Motor neuron (in vitro differentiated cells): ENCODE measurements around the gene SLC9B2. TPM values are rescaled to one million over a fixed set of nuclear protein-coding genes. Genes with fewer than 3 reads are reported as not detected.

ENCODE experiments used
- ATAC-seq, 8 experiments: fragments of 200-7000 bp; cut with Tn5 transposase; replicated peaks in 6 of 8; 2 replicates each; pipeline ENCODE4 v1.8.0; 2021; ENCODE audit warnings: mild to moderate bottlenecking in 8 of 8, moderate library complexity in 8 of 8
- H3K27ac ChIP-seq, 2 donors: fragments of 250-450 bp; sonication (Bioruptor Pico); 2 replicates each; pipeline ENCODE4 v1.9.0; 2021; ENCODE audit warnings: antibody characterized with exemption in 2 of 2, mild to moderate bottlenecking in 2 of 2, moderate library complexity in 1 of 2
- H3K4me1 ChIP-seq, 2 donors: fragments of 250-450 bp; sonication (Bioruptor Pico); replicated peaks in 1 of 2; 2 replicates each; pipeline ENCODE4 v1.6.1; 2021; ENCODE audit warnings: antibody characterized with exemption in 2 of 2, mild to moderate bottlenecking in 2 of 2, moderate library complexity in 1 of 2
- H3K4me3 ChIP-seq, 5 donors: fragments of 250-450 bp; sonication (Bioruptor Pico); 2 replicates each; pipeline ENCODE4 v1.9.0; 2021; ENCODE audit warnings: antibody characterized with exemption in 5 of 5, mild to moderate bottlenecking in 5 of 5, moderate library complexity in 4 of 5
- WGBS, 10 experiments: fragments of 450-650 bp; shearing (Covaris generic); methylation state at CpG; one replicate each; pipeline ENCODE4 v1.0.0; 2022; 5-methylcytosine and 5-hydroxymethylcytosine counted together
- in situ Hi-C, 9 experiments: fragments of 400-800 bp; cut with MboI; loops; one replicate each; pipeline ENCODE4 v1.15.0; 2021; ENCODE audit warnings: low sequenced_read_pairs in 9 of 9, low pct_unique_long_range_greater_than_20kb in 2 of 9; ENCODE audit not compliant: unreplicated experiment in 9 of 9
- total RNA-seq, 8 experiments: library from RNA; unstranded; fragments of 300-600 nt; gene quantifications; 2 replicates each; pipeline versions ENCODE4 v1.2.3 to v1.2.4, GENCODE V29; 2022

The SLC9B2 gene
- total RNA-seq, result 10 to 100 TPM; 13.9 to 61.2 (median 21.4) TPM

DNA sequence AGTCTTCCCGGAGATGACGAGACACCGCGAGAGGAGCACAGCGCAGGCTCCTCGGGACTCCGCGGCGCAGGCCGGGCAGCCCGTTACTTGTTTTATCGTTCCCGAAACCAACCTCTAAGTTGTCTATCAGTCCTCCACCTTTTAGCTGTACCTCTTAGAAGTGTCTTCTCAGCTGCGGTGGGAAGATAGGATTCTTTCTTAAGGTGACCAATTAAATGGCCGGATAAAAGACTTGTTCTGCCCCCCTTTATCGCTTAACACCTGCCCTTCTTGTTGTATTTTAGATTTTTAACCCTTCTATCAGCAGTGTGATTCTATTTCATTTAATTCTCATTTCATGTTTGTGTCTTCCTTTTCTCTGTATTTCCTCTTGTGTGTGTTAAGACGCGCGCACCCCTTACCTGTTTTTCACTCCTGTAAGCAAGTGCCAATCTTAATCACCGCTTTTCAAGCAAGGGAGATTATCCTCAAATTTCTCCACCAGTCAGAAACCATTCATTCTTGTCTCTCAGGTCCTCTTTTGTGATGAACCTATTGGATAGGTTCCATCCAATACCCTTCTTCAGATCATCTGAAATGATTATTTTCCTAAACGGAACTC lies at the start of gene SLC9B2:
Gene SLC9B2 (minus strand): TSS at position 15 of the 601 bp plus-strand sequence. CDS start 9,211 bp downstream, outside the sequence.
- Histone ChIP-seq H3K4me1 (peaks cover 17 to 24% of the 10 kb centered on the region in 2 donors), H3K4me3 (peak within 1 kb of the TSS; percentile 58 to 80 (median 62)), H3K27ac (peak within 1 kb of the TSS; percentile 75 to 80)
- WGBS, 10 experiments, result 24 to 100% (median 68%) methylated on average over 2 to 20 of the region's 21 CpGs
- peak in 5 of 8 experiments; percentile 73 to 80 (median 79) for ATAC-seq
- in situ Hi-C loops, result loop anchor here in 2 of 9 experiments (25.0 kb wide), 2 partner anchors 465 to 640 kb away; no protein-coding TSS in a partner anchor

- in situ Hi-C loops, result no loop called here
- 93 to 100% (median 100%) methylated on average over 1 to 3 of the region's 3 CpGs; no CpG with 5 or more reads in 2 of the 10 experiments for WGBS, 10 experiments
Observed at GRCh38 chr4:103126126-103126525, 49.6 kb upstream of the SLC9B2 start.

DNA sequence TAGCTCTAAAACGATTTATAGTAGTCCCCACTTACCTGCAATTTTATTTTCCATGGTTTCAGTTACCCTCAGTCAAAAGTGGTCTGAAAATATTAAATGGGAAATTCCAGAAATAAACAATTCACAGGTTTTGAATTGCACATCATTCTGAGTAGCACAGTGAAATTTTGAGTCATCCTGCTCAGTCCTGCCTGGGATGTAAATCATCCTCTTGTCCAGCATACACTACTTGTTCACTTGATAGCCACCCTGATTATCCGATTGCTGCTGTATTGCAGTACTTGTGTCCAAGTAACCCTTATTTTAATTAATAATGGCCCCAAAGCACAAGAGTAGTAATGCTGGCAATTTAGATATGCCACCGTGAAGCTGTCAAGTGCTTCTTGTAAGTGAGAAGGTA lies 46.6 kb upstream of the SLC9B2 start:
- WGBS, 10 experiments, result 46 to 100% (median 87%) methylated on average over 1 to 3 of the region's 3 CpGs
- Histone ChIP-seq H3K27ac (no peak overlapping the region), H3K4me3 (no peak overlapping the region), H3K4me1 (no peaks in the 10 kb centered on the region)
- ATAC-seq, result peak in 7 of 8 experiments; percentile 47 to 85 (median 69)
- in situ Hi-C loops, result no loop called here

More at GRCh38 chr4:103126126-103126525, 49.6 kb upstream of the SLC9B2 start:
- no peak overlapping the region for H3K27ac ChIP-seq
- H3K4me1 ChIP-seq, result no peaks in the 10 kb centered on the region
- H3K4me3 ChIP-seq, result no peak overlapping the region
- ATAC-seq, result no peak

- no peaks in the 10 kb centered on the region for H3K4me1 ChIP-seq
- no peak overlapping the region for H3K27ac ChIP-seq
- 33 to 100% (median 83%) methylated on average over 1 of the region's 1 CpG; no CpG with 5 or more reads in 3 of the 10 experiments for WGBS, 10 experiments
- H3K4me3 ChIP-seq, result no peak overlapping the region
- no peak for ATAC-seq
- in situ Hi-C loops, result no loop called here
Observed at GRCh38 chr4:103118166-103118565, 41.6 kb upstream of the SLC9B2 start.

DNA sequence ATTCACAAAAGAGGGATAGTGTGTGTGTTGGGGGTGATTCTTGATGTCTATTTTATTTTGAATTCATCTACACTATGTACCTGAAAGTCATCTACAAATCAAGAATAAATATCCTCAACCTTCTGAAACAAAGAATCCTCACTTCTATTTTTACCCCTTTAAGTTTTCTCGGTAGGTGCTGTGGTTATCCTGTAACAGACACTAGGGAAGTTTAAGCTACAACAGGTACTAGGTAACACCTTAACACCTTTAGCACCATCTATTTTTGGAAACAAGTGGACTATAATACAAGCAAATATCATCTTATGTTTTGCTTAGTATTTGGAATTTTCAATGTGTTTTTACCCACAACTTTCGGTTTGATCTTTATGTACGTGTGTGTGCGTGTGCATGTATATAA lies 35.0 kb upstream of the SLC9B2 start:
- in situ Hi-C loops, result no loop called here
- WGBS, 10 experiments, result 72 to 100% (median 97%) methylated on average over 2 to 4 of the region's 4 CpGs
- H3K4me1 ChIP-seq, result no peaks in the 10 kb centered on the region
- no peak overlapping the region for H3K4me3 ChIP-seq
- no peak overlapping the region for H3K27ac ChIP-seq
- ATAC-seq, result no peak

- Histone ChIP-seq H3K4me3 (no peak overlapping the region), H3K27ac (no peak overlapping the region), H3K4me1 (no peaks in the 10 kb centered on the region)
- in situ Hi-C loops, result no loop called here
- ATAC-seq, result no peak
- WGBS, 10 experiments, result 60 to 100% (median 90%) methylated on average over 1 to 4 of the region's 4 CpGs; no CpG with 5 or more reads in 1 of the 10 experiments
Observed at GRCh38 chr4:103108542-103108941, 32.0 kb upstream of the SLC9B2 start.

GRCh38 chr4:103105558-103106356 lies 29.2 kb upstream of the SLC9B2 start:
- in situ Hi-C loops, result no loop called here
- peak in 2 of 8 experiments; percentile 22 to 34 for ATAC-seq
- H3K4me3 ChIP-seq, result no peak overlapping the region
- 53 to 100% (median 89%) methylated on average over 1 to 2 of the region's 2 CpGs; no CpG with 5 or more reads in 1 of the 10 experiments for WGBS, 10 experiments
- no peak overlapping the region for H3K27ac ChIP-seq
- H3K4me1 ChIP-seq, result no peaks in the 10 kb centered on the region

DNA sequence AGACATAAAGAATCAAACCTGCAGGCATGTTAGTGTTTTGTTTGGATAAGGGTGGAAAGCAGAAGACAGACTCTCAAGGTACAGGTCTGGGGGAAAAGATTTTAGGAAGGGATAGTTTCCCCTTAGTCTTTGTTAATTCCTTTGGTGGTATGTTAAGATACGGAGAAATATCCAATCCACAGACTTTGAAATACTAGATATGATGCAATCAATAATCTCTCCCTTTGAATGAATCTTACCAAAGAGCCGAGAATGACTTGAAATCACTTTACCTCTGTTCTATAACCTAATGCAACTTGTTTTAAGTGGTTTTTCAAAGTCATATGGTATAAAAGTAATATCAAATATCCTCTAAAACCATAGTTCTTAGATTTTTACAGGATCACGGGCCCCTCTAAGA lies 28.3 kb upstream of the SLC9B2 start:
- in situ Hi-C loops, result no loop called here
- no peaks in the 10 kb centered on the region for H3K4me1 ChIP-seq
- no peak overlapping the region for H3K27ac ChIP-seq
- ATAC-seq, result no peak
- no peak overlapping the region for H3K4me3 ChIP-seq
- WGBS, 10 experiments, result 93 to 100% (median 96%) methylated on average over 1 to 3 of the region's 3 CpGs

- H3K27ac ChIP-seq, result no peak overlapping the region
- H3K4me1 ChIP-seq, result peaks cover 0 to 4% of the 10 kb centered on the region in 2 donors
- in situ Hi-C loops, result no loop called here
- 29 to 75% (median 47%) methylated on average over 2 to 4 of the region's 5 CpGs for WGBS, 10 experiments
- no peak for ATAC-seq
- no peak overlapping the region for H3K4me3 ChIP-seq
Observed at GRCh38 chr4:103100691-103101090, 24.1 kb upstream of the SLC9B2 start.

DNA sequence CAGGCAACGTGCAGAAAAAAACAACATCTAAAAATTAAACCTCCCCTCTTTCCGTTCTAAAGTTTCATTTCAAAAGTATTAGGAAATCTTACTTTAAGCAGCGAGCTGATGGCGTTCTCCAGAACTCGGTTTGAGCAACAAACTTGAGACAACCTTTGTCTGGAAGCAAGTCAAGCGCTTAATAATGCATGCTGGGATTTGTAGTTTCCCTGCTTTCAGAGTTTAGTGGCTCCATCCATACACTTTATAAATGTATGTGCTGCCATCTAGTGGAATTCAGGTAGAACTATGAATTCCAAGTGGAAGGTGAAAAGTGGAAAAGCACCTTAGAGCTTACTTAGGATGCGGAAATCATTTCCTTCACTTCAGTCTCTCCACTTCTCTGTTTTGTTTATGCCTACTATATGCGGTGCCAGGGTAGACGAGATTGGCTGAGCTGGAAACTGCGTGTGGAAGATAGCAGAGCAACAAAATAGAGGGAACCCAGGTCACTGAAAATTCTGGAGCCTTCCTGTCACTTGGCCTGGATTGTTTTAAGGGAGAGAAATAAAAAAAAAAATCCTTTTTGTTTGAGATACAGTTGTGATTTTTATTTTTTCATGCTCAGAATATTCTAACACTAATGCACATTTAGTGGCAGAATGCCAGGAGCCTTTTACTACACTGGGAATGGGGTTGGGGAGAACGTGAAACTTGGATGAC lies 23.3 kb upstream of the SLC9B2 start, which contains the start of gene BDH2:
Gene BDH2 (minus strand): TSS at position 144 of the 702 bp plus-strand sequence. CDS start 3,580 bp downstream, outside the sequence.
- ATAC-seq, result peak; percentile 90 to 96 (median 93)
- in situ Hi-C loops, result loop anchor here in 2 of 9 experiments (25.0 kb wide), 2 partner anchors 488 to 663 kb away; no protein-coding TSS in a partner anchor
- WGBS, 10 experiments, result 4 to 40% (median 11%) methylated on average over 2 to 10 of the region's 11 CpGs
- no peak within 1 kb of the TSS for H3K27ac ChIP-seq
- peak within 1 kb of the TSS; percentile 31 to 40 (median 35) for H3K4me3 ChIP-seq
- peaks cover 0 to 4% of the 10 kb centered on the region in 2 donors for H3K4me1 ChIP-seq

DNA sequence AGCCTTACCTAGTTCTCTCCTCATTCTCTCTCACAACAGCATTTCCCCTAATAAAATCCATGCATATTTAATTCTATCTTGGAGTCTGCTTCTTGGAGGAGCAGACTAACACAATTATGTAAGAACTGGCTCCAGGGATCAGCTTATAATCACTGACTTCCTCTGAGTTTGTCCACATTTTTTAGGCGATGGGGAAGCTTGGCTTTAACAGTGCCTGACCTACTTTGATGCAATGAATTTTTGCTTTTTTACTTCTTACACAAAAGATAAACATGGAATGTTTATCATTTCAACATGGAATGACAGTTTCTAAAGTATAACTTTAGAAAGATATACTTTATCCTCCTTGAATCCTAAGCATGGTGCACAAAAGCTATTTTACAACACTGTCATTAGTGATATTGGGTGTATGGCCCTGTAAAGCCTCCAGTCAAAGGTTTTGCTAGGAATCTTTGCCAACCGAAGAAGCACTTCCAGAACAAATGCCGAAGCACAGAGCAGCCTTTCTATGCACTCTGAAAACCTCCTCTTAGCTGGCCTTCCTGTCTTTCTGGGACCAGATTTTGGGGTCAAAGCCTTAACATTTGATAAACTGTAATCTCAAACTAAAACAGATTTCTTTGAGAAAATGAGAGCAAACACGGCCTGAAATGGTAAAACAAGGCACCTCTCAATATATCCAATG lies 22.3 kb upstream of the SLC9B2 start:
- peak overlapping the region; percentile 31 to 40 (median 35) for H3K4me3 ChIP-seq
- H3K4me1 ChIP-seq, result peaks cover 0 to 4% of the 10 kb centered on the region in 2 donors
- H3K27ac ChIP-seq, result no peak overlapping the region
- in situ Hi-C loops, result loop anchor here in 2 of 9 experiments (25.0 kb wide), 2 partner anchors 487 to 662 kb away; no protein-coding TSS in a partner anchor
- ATAC-seq, result peak in 3 of 8 experiments; percentile 8 to 17 (median 12)
- WGBS, 10 experiments, result 0 to 83% (median 39%) methylated on average over 1 to 4 of the region's 4 CpGs

GRCh38 chr4:103098341-103098740 lies 21.8 kb upstream of the SLC9B2 start:
- H3K4me1 ChIP-seq, result peaks cover 0 to 4% of the 10 kb centered on the region in 2 donors
- H3K4me3 ChIP-seq, result no peak overlapping the region
- in situ Hi-C loops, result loop anchor here in 2 of 9 experiments (25.0 kb wide), 2 partner anchors 486 to 661 kb away; no protein-coding TSS in a partner anchor
- WGBS, 10 experiments, result 4 to 94% (median 72%) methylated on average over 3 to 10 of the region's 10 CpGs; no CpG with 5 or more reads in 1 of the 10 experiments
- peak in 4 of 8 experiments; percentile 9 to 32 (median 14) for ATAC-seq
- H3K27ac ChIP-seq, result no peak overlapping the region
